SK-N-SH (cell line): Measurements from ENCODE around the gene IAPP.

Source experiments
- CTCF ChIP-seq: fragments of 200-600 bp; sonication (generic); IDR thresholded peaks from 2 replicates; pipeline ENCODE4 v1.6.1; 2017; ENCODE audit warnings: antibody characterized with exemption, mild to moderate bottlenecking, moderate library complexity
- EP300 ChIP-seq, 2 experiments: IDR thresholded peaks; 2 replicates each; pipeline versions ENCODE4 v1.4.0 to v1.6.1; 2012; ENCODE audit warnings: borderline replicate concordance in 1 of 2, low read depth in 1 of 2, low read length in 1 of 2
- FOSL2 ChIP-seq: IDR thresholded peaks from 2 replicates; pipeline ENCODE4 v1.4.0; 2012; ENCODE audit warnings: low read depth, mild to moderate bottlenecking, moderate library complexity, borderline replicate concordance
- GABPA ChIP-seq: IDR thresholded peaks from 2 replicates; pipeline ENCODE4 v1.4.0; 2012; ENCODE audit warnings: low read depth, mild to moderate bottlenecking
- GATA2 ChIP-seq: sonication (generic); formaldehyde crosslinking; IDR thresholded peaks from 2 replicates; pipeline ENCODE4 v1.5.0; 2020; ENCODE audit warnings: mild to moderate bottlenecking, missing genetic modification reagents
- MAX ChIP-seq: IDR thresholded peaks from 2 replicates; pipeline ENCODE4 v1.4.0; 2012; ENCODE audit warnings: low read depth
- PBX3 ChIP-seq: IDR thresholded peaks from 2 replicates; pipeline ENCODE4; 2012
- REST ChIP-seq: IDR thresholded peaks from 2 replicates; pipeline ENCODE4 v1.6.1; 2012; ENCODE audit warnings: mild to moderate bottlenecking, low read depth, low read length, moderate library complexity
- RFX5 ChIP-seq: IDR thresholded peaks from 2 replicates; pipeline ENCODE4 v1.6.1; 2012; ENCODE audit warnings: mild to moderate bottlenecking, improper control_type of control experiment, low read length
- USF1 ChIP-seq: IDR thresholded peaks from 2 replicates; pipeline ENCODE4 v1.4.0; 2012; ENCODE audit warnings: low read depth, borderline replicate concordance
- ZBTB33 ChIP-seq: IDR thresholded peaks from 2 replicates; pipeline ENCODE4 v1.4.0; 2012; ENCODE audit warnings: low read depth, borderline replicate concordance

- no peak for TF ChIP-seq USF1
- TF ChIP-seq EP300 (IDR thresholded peaks at IDR 0.05; ENCODE audit: borderline replicate concordance in 1 of 2, low read depth in 1 of 2, low read length in 1 of 2), result no peak
- no peak for TF ChIP-seq CTCF
- TF ChIP-seq ZBTB33, result no peak
- no peak for TF ChIP-seq MAX
- TF ChIP-seq RFX5, result no peak
- TF ChIP-seq REST, result no peak
- no peak for TF ChIP-seq GATA2 (CRISPR knock-in tag)
- TF ChIP-seq PBX3, result no peak
- no peak for TF ChIP-seq GABPA
- TF ChIP-seq FOSL2, result no peak
These were observed 19.7 kb downstream of the IAPP start for GRCh38 chr12:21392384-21392783.
